Renal pelvis (tissue), 4 donors: Measurements from ENCODE around the gene IRGC. TPM values are rescaled to one million over a fixed set of nuclear protein-coding genes. Genes with fewer than 3 reads are reported as not detected.
A peak's percentile ranks its signal among the peaks of the same experiment; 100 is the strongest.
"Not testable (repeated sequence)": the region's sequence is repeated elsewhere in the genome, so short reads cannot be mapped to it uniquely, and the experiment has no call there.

Experiments used
- DNase-seq: peaks from one replicate; pipeline ENCODE4 v3.0.0-alpha.2; 2013
- polyA plus RNA-seq, 3 donors: library from polyadenylated mRNA; unstranded; fragments of 120-200 nt; gene quantifications; one replicate each; pipeline ENCODE4 v1.2.1, GENCODE V29; 2013; ENCODE audit not compliant: insufficient read length in 3 of 3

IRGC gene
- polyA plus RNA-seq, 3 donors = not detected

GRCh38 chr19:43754253-43754502 lies 38.3 kb downstream of the IRGC start:
- DNase-seq = no peak

- peak; percentile 98 for DNase-seq
These were observed 38.8 kb downstream of the IRGC start, which contains the start of gene SMG9 for GRCh38 chr19:43754503-43755255. SMG9 (minus strand) TSS chr19:43754962; CDS start chr19:43750741, 4,221 bp downstream.

- peak; percentile 71 for DNase-seq
These were observed 39.5 kb downstream of the IRGC start for GRCh38 chr19:43755256-43755801.

GRCh38 chr19:43759515-43759914 lies 43.6 kb downstream of the IRGC start:
- DNase-seq = no peak

- DNase-seq = no peak
These were observed 45.1 kb downstream of the IRGC start for GRCh38 chr19:43760941-43761340.

- no peak for DNase-seq
These were observed 46.9 kb downstream of the IRGC start for GRCh38 chr19:43762814-43763213.

GRCh38 chr19:43763473-43763939 lies 47.6 kb downstream of the IRGC start:
- DNase-seq = no peak

- not testable (repeated sequence) for DNase-seq
These were observed 48.8 kb downstream of the IRGC start for GRCh38 chr19:43764684-43765083.

GRCh38 chr19:43765109-43765876 lies 49.4 kb downstream of the IRGC start:
- no peak for DNase-seq

GRCh38 chr19:43766755-43767043 lies 50.8 kb downstream of the IRGC start:
- no peak for DNase-seq

- no peak for DNase-seq
These were observed 51.4 kb downstream of the IRGC start for GRCh38 chr19:43767316-43767715.

- no peak for DNase-seq
These were observed 51.9 kb downstream of the IRGC start for GRCh38 chr19:43767818-43768217.

GRCh38 chr19:43768273-43769050 lies 52.6 kb downstream of the IRGC start:
- DNase-seq = no peak

- no peak for DNase-seq
These were observed 53.4 kb downstream of the IRGC start for GRCh38 chr19:43769256-43769655.

Other genes starting within 250 kb of the IRGC start
- gene PHLDB3, start 211.3 kb upstream of the IRGC start, polyA plus RNA-seq = 10 to 100 TPM; 10.5 to 10.9 (median 10.7) TPM
- gene ETHE1, start 188.9 kb upstream of the IRGC start, polyA plus RNA-seq = 10 to 100 TPM; 25.5 to 30.8 (median 28.3) TPM
- gene ZNF575, start 182.9 kb upstream of the IRGC start, polyA plus RNA-seq = 1 to 10 TPM; 2.7 to 3.0 (median 2.9) TPM
- 10 to 100 TPM; 59.8 to 78.8 (median 71.2) TPM for gene XRCC1, start 140.5 kb upstream of the IRGC start, polyA plus RNA-seq
- 10 to 100 TPM; 16.1 to 24.2 (median 20.2) TPM for gene PINLYP, start 140.3 kb upstream of the IRGC start, polyA plus RNA-seq
- 10 to 100 TPM; 12.1 to 21.0 (median 18.3) TPM for gene IRGQ, start 119.9 kb upstream of the IRGC start, polyA plus RNA-seq
- gene ZNF576, start 119.5 kb upstream of the IRGC start, polyA plus RNA-seq = 10 to 100 TPM; 11.1 to 13.8 (median 12.7) TPM
- gene SRRM5, start 104.0 kb upstream of the IRGC start, polyA plus RNA-seq = 1 to 10 TPM in 2 of 3 donors, under 1 TPM in 1; 0.48 to 2.5 (median 1.8) TPM
- 100 to 1,000 TPM; 107 to 138 (median 127) TPM for gene ZNF428, start 96.4 kb upstream of the IRGC start, polyA plus RNA-seq
- 10 to 100 TPM; 55.2 to 64.2 (median 61.2) TPM for gene CADM4, start 76.2 kb upstream of the IRGC start, polyA plus RNA-seq
- 10 to 100 TPM in 1 of 3 donors, 1 to 10 TPM in 2; 8.5 to 10.1 (median 9.8) TPM for gene PLAUR, start 45.9 kb upstream of the IRGC start, polyA plus RNA-seq
- gene SMG9, start 38.9 kb downstream of the IRGC start, polyA plus RNA-seq = 10 to 100 TPM; 53.0 to 62.8 (median 57.0) TPM
- gene KCNN4, start 64.9 kb downstream of the IRGC start, polyA plus RNA-seq = 1 to 10 TPM; 1.7 to 2.3 (median 1.7) TPM
- under 1 TPM; 0.53 to 0.56 (median 0.55) TPM for gene LYPD5, start 86.4 kb downstream of the IRGC start, polyA plus RNA-seq
- 10 to 100 TPM; 11.3 to 27.7 (median 22.3) TPM for gene ZNF283, start 111.2 kb downstream of the IRGC start, polyA plus RNA-seq
- gene ZNF404, start 167.9 kb downstream of the IRGC start, polyA plus RNA-seq = 10 to 100 TPM; 10.2 to 19.5 (median 14.5) TPM
- gene ZNF45, start 219.2 kb downstream of the IRGC start, polyA plus RNA-seq = 10 to 100 TPM; 25.5 to 32.2 (median 30.1) TPM
- gene ZNF221, start 235.2 kb downstream of the IRGC start, polyA plus RNA-seq = 1 to 10 TPM; 6.0 to 9.0 (median 8.0) TPM